Nephron progenitor cell (in vitro differentiated cells): ENCODE data around the gene FOXC1.
A peak's percentile ranks its signal among the peaks of the same experiment; 100 is the strongest.

Source experiments
- DNase-seq: peaks from one replicate; pipeline ENCODE4 v3.0.0; 2021
- H3K27ac Mint-ChIP-seq: 2 replicates; pipeline ENCODE4 v1.8.0; 2021; ENCODE audit warnings: mild to moderate bottlenecking, moderate library complexity, mixed read lengths
- H3K27me3 Mint-ChIP-seq: 2 replicates; pipeline ENCODE4 v1.8.0; 2021; ENCODE audit warnings: mild to moderate bottlenecking, low read depth, mixed read lengths; ENCODE audit not compliant: poor library complexity
- H3K36me3 Mint-ChIP-seq: 2 replicates; pipeline ENCODE4 v1.8.0; 2021; ENCODE audit warnings: low read depth, mixed read lengths
- H3K4me1 Mint-ChIP-seq: 2 replicates; pipeline ENCODE4 v1.8.0; 2021; ENCODE audit warnings: mixed read lengths
- H3K4me3 Mint-ChIP-seq: 2 replicates; pipeline ENCODE4 v1.8.0; 2021; ENCODE audit warnings: mild to moderate bottlenecking, moderate library complexity, mixed read lengths
- H3K9me3 Mint-ChIP-seq: 2 replicates; pipeline ENCODE4 v1.8.0; 2021; ENCODE audit warnings: mild to moderate bottlenecking, moderate library complexity, mixed read lengths
- TF ChIP-seq, protein P1 (sequence below): fragments of 200-600 bp; sonication (generic); IDR thresholded peaks from 2 replicates; pipeline ENCODE4 v1.5.0; 2021; ENCODE audit warnings: antibody characterized with exemption

Gene FOXC1

GRCh38 chr6:1641343-1641885, 31.7 kb downstream of the FOXC1 start:
- Mint-ChIP-seq H3K9me3 (no peaks in the 10 kb centered on the region), H3K27ac (no peak overlapping the region), H3K27me3 (peaks cover 16% of the 10 kb centered on the region), H3K36me3 (peaks cover 46% of the 10 kb centered on the region), H3K4me3 (no peak overlapping the region), H3K4me1 (peaks cover 60% of the 10 kb centered on the region)
- no peak for DNase-seq
- TF ChIP-seq, protein P1, sequence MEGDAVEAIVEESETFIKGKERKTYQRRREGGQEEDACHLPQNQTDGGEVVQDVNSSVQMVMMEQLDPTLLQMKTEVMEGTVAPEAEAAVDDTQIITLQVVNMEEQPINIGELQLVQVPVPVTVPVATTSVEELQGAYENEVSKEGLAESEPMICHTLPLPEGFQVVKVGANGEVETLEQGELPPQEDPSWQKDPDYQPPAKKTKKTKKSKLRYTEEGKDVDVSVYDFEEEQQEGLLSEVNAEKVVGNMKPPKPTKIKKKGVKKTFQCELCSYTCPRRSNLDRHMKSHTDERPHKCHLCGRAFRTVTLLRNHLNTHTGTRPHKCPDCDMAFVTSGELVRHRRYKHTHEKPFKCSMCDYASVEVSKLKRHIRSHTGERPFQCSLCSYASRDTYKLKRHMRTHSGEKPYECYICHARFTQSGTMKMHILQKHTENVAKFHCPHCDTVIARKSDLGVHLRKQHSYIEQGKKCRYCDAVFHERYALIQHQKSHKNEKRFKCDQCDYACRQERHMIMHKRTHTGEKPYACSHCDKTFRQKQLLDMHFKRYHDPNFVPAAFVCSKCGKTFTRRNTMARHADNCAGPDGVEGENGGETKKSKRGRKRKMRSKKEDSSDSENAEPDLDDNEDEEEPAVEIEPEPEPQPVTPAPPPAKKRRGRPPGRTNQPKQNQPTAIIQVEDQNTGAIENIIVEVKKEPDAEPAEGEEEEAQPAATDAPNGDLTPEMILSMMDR: no peak

GRCh38 chr6:1643111-1643510, 33.4 kb downstream of the FOXC1 start:
- DNase-seq: no peak
- Mint-ChIP-seq H3K27me3 (peaks cover 21% of the 10 kb centered on the region), H3K4me1 (peaks cover 56% of the 10 kb centered on the region), H3K36me3 (peaks cover 40% of the 10 kb centered on the region), H3K9me3 (no peaks in the 10 kb centered on the region), H3K4me3 (no peak overlapping the region), H3K27ac (peak overlapping the region; percentile 33)
- TF ChIP-seq, protein P1: no peak

- peaks cover 64% of the 10 kb centered on the region for H3K4me1 Mint-ChIP-seq
- TF ChIP-seq, protein P1: no peak
- peaks cover 36% of the 10 kb centered on the region for H3K36me3 Mint-ChIP-seq
- no peaks in the 10 kb centered on the region for H3K9me3 Mint-ChIP-seq
- no peak overlapping the region for H3K4me3 Mint-ChIP-seq
- no peak for DNase-seq
- peaks cover 21% of the 10 kb centered on the region for H3K27me3 Mint-ChIP-seq
- H3K27ac Mint-ChIP-seq: peak overlapping the region; percentile 30
These were observed 34.2 kb downstream of the FOXC1 start for GRCh38 chr6:1643830-1644445.

DNA sequence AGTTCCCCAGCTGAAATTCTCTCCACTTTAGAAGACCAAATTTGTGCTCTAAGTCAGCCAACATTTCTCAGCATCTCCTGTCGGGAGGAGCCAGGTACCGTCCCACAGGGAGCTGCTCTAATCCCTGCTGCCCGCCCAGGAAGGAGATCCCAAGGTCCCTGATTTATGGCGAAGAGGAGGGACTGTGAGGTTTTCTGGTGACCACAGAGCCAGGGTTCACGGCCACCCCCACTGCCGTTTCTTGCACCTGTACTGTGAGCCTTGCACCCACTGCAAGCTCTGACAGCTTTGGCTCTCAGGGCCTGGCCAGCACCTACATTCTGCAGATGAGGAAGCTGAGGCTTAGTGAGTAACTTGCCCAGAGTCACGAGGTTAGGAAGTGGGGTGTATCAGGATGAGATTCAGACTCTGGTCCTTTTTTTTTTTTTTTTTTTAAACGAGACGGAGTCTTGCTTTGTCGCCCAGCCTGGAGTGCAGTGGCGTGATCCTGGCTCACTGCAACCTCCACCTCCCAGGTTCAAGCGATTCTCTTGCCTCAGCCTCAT, 34.9 kb downstream of the FOXC1 start:
- TF ChIP-seq, protein P1: no peak
- Mint-ChIP-seq H3K27ac (peak overlapping the region; percentile 30), H3K36me3 (peaks cover 33% of the 10 kb centered on the region), H3K4me1 (peaks cover 69% of the 10 kb centered on the region), H3K9me3 (no peaks in the 10 kb centered on the region), H3K4me3 (no peak overlapping the region), H3K27me3 (peaks cover 21% of the 10 kb centered on the region)
- DNase-seq: no peak

GRCh38 chr6:1645466-1646185, 35.9 kb downstream of the FOXC1 start:
- TF ChIP-seq, protein P1: no peak
- DNase-seq: no peak
- Mint-ChIP-seq H3K27me3 (peaks cover 18% of the 10 kb centered on the region), H3K4me1 (peaks cover 73% of the 10 kb centered on the region), H3K9me3 (no peaks in the 10 kb centered on the region), H3K36me3 (peaks cover 25% of the 10 kb centered on the region), H3K4me3 (no peak overlapping the region), H3K27ac (peak overlapping the region; percentile 58)
